SK-N-SH treated with all-trans-retinoic acid at 6 μM for 48 hours (cell line): ENCODE measurements around the gene ZNF319.

Experiments
- BACH2 ChIP-seq: fragments of 250-450 bp; sonication (Bioruptor Pico); IDR thresholded peaks from 2 replicates; pipeline ENCODE4 v1.9.0; 2021; ENCODE audit warnings: mild to moderate bottlenecking, borderline replicate concordance
- CSDC2 ChIP-seq: fragments of 250-450 bp; sonication (Bioruptor Pico); IDR thresholded peaks from 2 replicates; pipeline ENCODE4 v1.5.0; 2020; ENCODE audit warnings: mild to moderate bottlenecking, moderate library complexity
- ISL1 ChIP-seq: fragments of 250-450 bp; sonication (Bioruptor Pico); IDR thresholded peaks from 2 replicates; pipeline ENCODE4 v2.1.2; 2022; ENCODE audit warnings: mild to moderate bottlenecking, moderate library complexity
- ZC3H10 ChIP-seq: fragments of 250-450 bp; sonication (Bioruptor Pico); IDR thresholded peaks from 2 replicates; pipeline ENCODE4 v1.5.1; 2021; ENCODE audit warnings: mild to moderate bottlenecking, moderate library complexity
- ZFP3 ChIP-seq: fragments of 250-450 bp; sonication (Bioruptor Pico); IDR thresholded peaks from 2 replicates; pipeline ENCODE4 v1.5.0; 2020; ENCODE audit warnings: mild to moderate bottlenecking, moderate library complexity
- ZNF565 ChIP-seq: fragments of 450-650 bp; formaldehyde crosslinking; conservative IDR thresholded peaks from 2 replicates; pipeline ENCODE4 v1.5.0; 2020; ENCODE audit warnings: low read depth, mild to moderate bottlenecking, moderate library complexity
- TF ChIP-seq, protein P1 (sequence below): fragments of 250-450 bp; sonication (Bioruptor Pico); IDR thresholded peaks from 2 replicates; pipeline ENCODE4 v1.8.0; 2020; ENCODE audit warnings: mild to moderate bottlenecking, moderate library complexity, borderline replicate concordance
- TF ChIP-seq, protein P2 (sequence below): fragments of 250-450 bp; sonication (Bioruptor Pico); IDR thresholded peaks from 2 replicates; pipeline ENCODE4 v1.5.1; 2021; ENCODE audit warnings: mild to moderate bottlenecking, moderate library complexity

- no peak for TF ChIP-seq ZC3H10
- TF ChIP-seq CSDC2 (CRISPR knock-in tag): no peak
- TF ChIP-seq, protein P1, sequence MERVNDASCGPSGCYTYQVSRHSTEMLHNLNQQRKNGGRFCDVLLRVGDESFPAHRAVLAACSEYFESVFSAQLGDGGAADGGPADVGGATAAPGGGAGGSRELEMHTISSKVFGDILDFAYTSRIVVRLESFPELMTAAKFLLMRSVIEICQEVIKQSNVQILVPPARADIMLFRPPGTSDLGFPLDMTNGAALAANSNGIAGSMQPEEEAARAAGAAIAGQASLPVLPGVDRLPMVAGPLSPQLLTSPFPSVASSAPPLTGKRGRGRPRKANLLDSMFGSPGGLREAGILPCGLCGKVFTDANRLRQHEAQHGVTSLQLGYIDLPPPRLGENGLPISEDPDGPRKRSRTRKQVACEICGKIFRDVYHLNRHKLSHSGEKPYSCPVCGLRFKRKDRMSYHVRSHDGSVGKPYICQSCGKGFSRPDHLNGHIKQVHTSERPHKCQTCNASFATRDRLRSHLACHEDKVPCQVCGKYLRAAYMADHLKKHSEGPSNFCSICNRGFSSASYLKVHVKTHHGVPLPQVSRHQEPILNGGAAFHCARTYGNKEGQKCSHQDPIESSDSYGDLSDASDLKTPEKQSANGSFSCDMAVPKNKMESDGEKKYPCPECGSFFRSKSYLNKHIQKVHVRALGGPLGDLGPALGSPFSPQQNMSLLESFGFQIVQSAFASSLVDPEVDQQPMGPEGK (CRISPR knock-in tag): no peak
- TF ChIP-seq ZFP3 (CRISPR knock-in tag): no peak
- no peak for TF ChIP-seq BACH2 (CRISPR knock-in tag)
- TF ChIP-seq ZNF565 (CRISPR knock-in tag): no peak
- TF ChIP-seq, protein P2, sequence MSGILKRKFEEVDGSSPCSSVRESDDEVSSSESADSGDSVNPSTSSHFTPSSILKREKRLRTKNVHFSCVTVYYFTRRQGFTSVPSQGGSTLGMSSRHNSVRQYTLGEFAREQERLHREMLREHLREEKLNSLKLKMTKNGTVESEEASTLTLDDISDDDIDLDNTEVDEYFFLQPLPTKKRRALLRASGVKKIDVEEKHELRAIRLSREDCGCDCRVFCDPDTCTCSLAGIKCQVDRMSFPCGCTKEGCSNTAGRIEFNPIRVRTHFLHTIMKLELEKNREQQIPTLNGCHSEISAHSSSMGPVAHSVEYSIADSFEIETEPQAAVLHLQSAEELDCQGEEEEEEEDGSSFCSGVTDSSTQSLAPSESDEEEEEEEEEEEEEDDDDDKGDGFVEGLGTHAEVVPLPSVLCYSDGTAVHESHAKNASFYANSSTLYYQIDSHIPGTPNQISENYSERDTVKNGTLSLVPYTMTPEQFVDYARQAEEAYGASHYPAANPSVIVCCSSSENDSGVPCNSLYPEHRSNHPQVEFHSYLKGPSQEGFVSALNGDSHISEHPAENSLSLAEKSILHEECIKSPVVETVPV (CRISPR knock-in tag): no peak
- TF ChIP-seq ISL1 (CRISPR knock-in tag): no peak
These were observed 26.3 kb upstream of the ZNF319 start for GRCh38 chr16:58026705-58027160.
